B cell (primary cell): ENCODE data around the gene ZNF469. TPM values are rescaled to one million over a fixed set of nuclear protein-coding genes. Genes with fewer than 3 reads are reported as not detected.

Experiments used
- ATAC-seq: fragments of 200-7000 bp; cut with Tn5 transposase; one replicate; pipeline ENCODE4 v1.10.0; 2021; ENCODE audit warnings: low read depth, mild to moderate bottlenecking, moderate number of reproducible peaks, moderate library complexity
- CTCF ChIA-PET: fragments of 350-600 bp; sonication (Branson Sonifier 250); formaldehyde crosslinking; loops from one replicate; lab custom pipeline; 2021; ENCODE audit warnings: antibody characterized with exemption, inconsistent platforms; lab: Charles Lee
- POLR2A ChIA-PET: fragments of 350-600 bp; sonication (Branson Sonifier 250); formaldehyde crosslinking; loops from one replicate; lab custom pipeline; 2021; ENCODE audit warnings: antibody characterized with exemption; lab: Charles Lee
- DNase-seq: peaks from one replicate; pipeline ENCODE4 v3.0.0; 2013
- H2AFZ ChIP-seq: 2 replicates; pipeline ENCODE4 v1.6.1; 2012; ENCODE audit warnings: mild to moderate bottlenecking, low read depth, low read length; ENCODE audit not compliant: insufficient read depth, poor library complexity, severe bottlenecking
- H3K27ac ChIP-seq, 2 donors: 1 replicate in 1 of 2; 2 replicates in 1 of 2; pipeline ENCODE4 v1.5.1; 2012 to 2013; ENCODE audit warnings: low read length in 2 of 2, mild to moderate bottlenecking in 2 of 2, moderate library complexity in 1 of 2
- H3K27me3 ChIP-seq, 4 experiments: fragments of 200-600 bp in 1 of 4; sonication (generic) in 1 of 4; replicated peaks in 1 of 4; 1 replicate in 2 of 4; 2 replicates in 2 of 4; pipeline versions ENCODE4 v1.6.1 to v1.7.0; 2013 to 2016; ENCODE audit warnings: low read length in 3 of 4, mild to moderate bottlenecking in 2 of 4, mixed read lengths in 1 of 4, moderate library complexity in 1 of 4; ENCODE audit not compliant: insufficient read depth in 4 of 4, control insufficient read depth in 3 of 4; ENCODE audit errors: control extremely low read depth in 1 of 4
- H3K36me3 ChIP-seq, 2 experiments: replicated peaks in 1 of 2; 1 replicate in 1 of 2; 2 replicates in 1 of 2; pipeline versions ENCODE4 v1.6.1 to v1.7.1; 2013; ENCODE audit warnings: low read length in 1 of 2; ENCODE audit not compliant: insufficient read depth in 2 of 2, control insufficient read depth in 1 of 2; ENCODE audit errors: control extremely low read depth in 1 of 2, extremely low read depth in 1 of 2
- H3K4me1 ChIP-seq, 2 donors: fragments of 200-600 bp in 1 of 2; sonication (generic) in 1 of 2; 1 replicate in 1 of 2; 2 replicates in 1 of 2; pipeline versions ENCODE4 v1.5.1 to v1.6.1; 2013 to 2017; ENCODE audit warnings: low read length in 2 of 2; ENCODE audit not compliant: control insufficient read depth in 2 of 2, insufficient read depth in 2 of 2
- H3K4me2 ChIP-seq: replicated peaks from 2 replicates; pipeline ENCODE3; 2012; ENCODE audit warnings: mild to moderate bottlenecking, low read depth, low read length; ENCODE audit not compliant: poor library complexity, severe bottlenecking
- H3K4me3 ChIP-seq, 5 experiments: fragments of 200-600 bp in 1 of 5; sonication (generic) in 1 of 5; 1 replicate in 3 of 5; 2 replicates in 2 of 5; pipeline versions ENCODE4 v1.5.1 to v1.7.0; 2011 to 2016; ENCODE audit warnings: low read length in 4 of 5, mild to moderate bottlenecking in 4 of 5, low read depth in 2 of 5, control low read depth in 1 of 5, moderate library complexity in 1 of 5; ENCODE audit not compliant: insufficient read depth in 1 of 5; ENCODE audit errors: control extremely low read depth in 1 of 5, extremely low read depth in 1 of 5
- H3K79me2 ChIP-seq: fragments of 200-600 bp; sonication (generic); one replicate; pipeline ENCODE4 v1.6.0; 2016; ENCODE audit warnings: low read length; ENCODE audit not compliant: control insufficient read depth, insufficient read depth
- H3K9ac ChIP-seq: fragments of 200-600 bp; sonication (generic); 2 replicates; pipeline ENCODE4 v1.6.1; 2017; ENCODE audit warnings: mild to moderate bottlenecking, low read length, moderate library complexity
- H3K9me3 ChIP-seq, 3 donors: one replicate each; pipeline versions ENCODE4 v1.6.1 to v1.7.1; 2013; ENCODE audit warnings: low read length in 2 of 3; ENCODE audit not compliant: control insufficient read depth in 2 of 3, insufficient read depth in 1 of 3; ENCODE audit errors: control extremely low read depth in 1 of 3
- H4K20me1 ChIP-seq: 2 replicates; pipeline ENCODE4 v1.6.0; 2012; ENCODE audit warnings: mild to moderate bottlenecking, low read length; ENCODE audit not compliant: insufficient read depth, control insufficient read depth, poor library complexity, severe bottlenecking
- H3K27ac Mint-ChIP-seq: one replicate; pipeline ENCODE4 v1.8.0; 2021; ENCODE audit warnings: mixed read lengths
- H3K27me3 Mint-ChIP-seq: one replicate; pipeline ENCODE4 v1.8.0; 2021; ENCODE audit warnings: mixed read lengths
- H3K4me1 Mint-ChIP-seq: one replicate; pipeline ENCODE4 v1.8.0; 2021; ENCODE audit warnings: mixed read lengths
- H3K4me3 Mint-ChIP-seq: one replicate; pipeline ENCODE4 v1.8.0; 2021; ENCODE audit warnings: mixed read lengths
- H3K9me3 Mint-ChIP-seq: one replicate; pipeline ENCODE4 v1.8.0; 2022; ENCODE audit warnings: mixed read lengths; ENCODE audit not compliant: insufficient read depth
- EZH2 ChIP-seq: IDR thresholded peaks from 2 replicates; pipeline ENCODE4 v1.6.1; 2012; ENCODE audit warnings: borderline replicate concordance, low read depth, mild to moderate bottlenecking, moderate library complexity, low read length; ENCODE audit not compliant: insufficient read depth, poor library complexity, severe bottlenecking
- WGBS: methylation state at CpG from one replicate; pipeline ENCODE4 v1.1.5; 2013; ENCODE audit warnings: missing lambda C conversion rate; ENCODE audit not compliant: insufficient coverage; 5-methylcytosine and 5-hydroxymethylcytosine counted together
- intact Hi-C: fragments of 100-400 bp; cut with micrococcal nuclease; formaldehyde crosslinking; loops from one replicate; pipeline ENCODE4 v1.10.0; 2022
- polyA plus RNA-seq: library from polyadenylated mRNA; depleted of rRNA; stranded (reverse); fragments of >200 nt; gene quantifications from 2 replicates; pipeline ENCODE4 v1.2.3, GENCODE V29; 2012
- total RNA-seq, 2 donors: library from RNA; stranded (reverse); fragments of 120-200 nt in 1 of 2; gene quantifications; 1 replicate in 1 of 2; 2 replicates in 1 of 2; pipeline versions ENCODE4 v1.2.3 to v1.2.4, GENCODE V29; 2013 to 2022
- TF ChIP-seq, protein P1 (sequence below): fragments of 200-600 bp; IDR thresholded peaks from one replicate; pipeline ENCODE4 v1.8.0; 2022; ENCODE audit warnings: antibody characterized with exemption, mild to moderate bottlenecking

Gene ZNF469
- total and polyA plus RNA-seq, 2 donors (not counting 1 experiment from before 2014, with no cell fraction given), result 0.25 to 5.9 TPM

DNA sequence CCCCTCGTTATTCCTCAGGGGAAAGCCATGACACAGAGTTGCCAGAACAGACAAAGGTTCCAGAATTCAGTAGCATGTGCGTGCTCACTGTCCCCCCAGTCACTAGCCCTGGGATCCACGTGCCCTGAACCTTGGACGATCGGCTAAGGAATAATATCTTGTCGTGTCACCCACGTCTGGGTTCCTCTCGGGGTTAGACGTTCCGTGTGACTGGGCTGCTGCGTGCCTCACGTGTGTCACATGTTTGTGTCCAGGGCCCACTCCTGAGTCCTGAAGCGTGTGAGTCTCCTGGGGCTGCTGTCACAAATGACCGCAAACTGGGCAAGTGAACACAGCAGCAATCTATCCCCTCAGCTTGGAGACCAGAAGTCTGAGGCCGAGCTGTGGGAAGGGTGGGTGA, 12.4 kb upstream of the ZNF469 start:
- H3K27ac Mint-ChIP-seq, result no peak overlapping the region

DNA sequence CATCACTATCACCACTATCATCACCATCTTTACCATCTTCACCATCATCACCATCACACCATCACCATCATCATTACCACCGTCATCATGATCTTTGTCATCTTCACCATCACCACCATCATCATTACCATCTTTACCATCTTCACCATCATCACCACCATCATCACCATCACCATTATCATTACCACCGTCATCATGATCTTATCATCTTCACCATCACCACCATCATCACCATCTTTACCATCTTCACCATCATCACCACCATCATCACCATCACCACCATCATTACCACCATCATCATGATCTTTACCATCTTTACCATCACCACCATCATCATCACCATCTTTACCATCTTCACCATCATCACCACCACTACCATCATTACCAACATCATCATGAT, 10.2 kb upstream of the ZNF469 start:
- Histone ChIP-seq H3K36me3 (no peaks in the 10 kb centered on the region), H2AFZ (no peak overlapping the region), H3K27me3 (no peaks in the 10 kb centered on the region), H3K9ac (no peak overlapping the region), H3K4me1 (no peaks in the 10 kb centered on the region), H3K4me2 (no peak overlapping the region), H3K9me3 (peaks cover 0 to 17% (median 0%) of the 10 kb centered on the region in 3 donors), H3K4me3 (no peak overlapping the region), H3K79me2 (no peaks in the 10 kb centered on the region), H4K20me1 (no peaks in the 10 kb centered on the region), H3K27ac (no peak overlapping the region)
- Mint-ChIP-seq H3K4me3 (no peak overlapping the region), H3K27me3 (peaks cover 7% of the 10 kb centered on the region), H3K4me1 (no peaks in the 10 kb centered on the region), H3K27ac (no peak overlapping the region), H3K9me3 (no peaks in the 10 kb centered on the region)
- TF ChIP-seq, protein P1, sequence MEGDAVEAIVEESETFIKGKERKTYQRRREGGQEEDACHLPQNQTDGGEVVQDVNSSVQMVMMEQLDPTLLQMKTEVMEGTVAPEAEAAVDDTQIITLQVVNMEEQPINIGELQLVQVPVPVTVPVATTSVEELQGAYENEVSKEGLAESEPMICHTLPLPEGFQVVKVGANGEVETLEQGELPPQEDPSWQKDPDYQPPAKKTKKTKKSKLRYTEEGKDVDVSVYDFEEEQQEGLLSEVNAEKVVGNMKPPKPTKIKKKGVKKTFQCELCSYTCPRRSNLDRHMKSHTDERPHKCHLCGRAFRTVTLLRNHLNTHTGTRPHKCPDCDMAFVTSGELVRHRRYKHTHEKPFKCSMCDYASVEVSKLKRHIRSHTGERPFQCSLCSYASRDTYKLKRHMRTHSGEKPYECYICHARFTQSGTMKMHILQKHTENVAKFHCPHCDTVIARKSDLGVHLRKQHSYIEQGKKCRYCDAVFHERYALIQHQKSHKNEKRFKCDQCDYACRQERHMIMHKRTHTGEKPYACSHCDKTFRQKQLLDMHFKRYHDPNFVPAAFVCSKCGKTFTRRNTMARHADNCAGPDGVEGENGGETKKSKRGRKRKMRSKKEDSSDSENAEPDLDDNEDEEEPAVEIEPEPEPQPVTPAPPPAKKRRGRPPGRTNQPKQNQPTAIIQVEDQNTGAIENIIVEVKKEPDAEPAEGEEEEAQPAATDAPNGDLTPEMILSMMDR, result no peak
- no peak for TF ChIP-seq EZH2
- ChIA-PET CTCF (no interaction called here), POLR2A (no interaction called here)
- intact Hi-C loops, result no loop called here
- DNase-seq (no peak), ATAC-seq (no peak)
- 100% methylated on average over 2 of the region's 2 CpGs for WGBS

More for the DNA sequence above, 12.4 kb upstream of the ZNF469 start:
- no peak for DNase-seq
- no peak for TF ChIP-seq EZH2
- TF ChIP-seq, protein P1, result no peak
- Histone ChIP-seq H3K27me3 (peaks cover 0 to 1% (median 0%) of the 10 kb centered on the region in 4 experiments), H3K4me2 (no peak overlapping the region), H3K4me1 (no peaks in the 10 kb centered on the region), H3K9ac (no peak overlapping the region), H3K9me3 (peaks cover 0 to 23% (median 0%) of the 10 kb centered on the region in 3 donors), H3K79me2 (no peaks in the 10 kb centered on the region), H4K20me1 (no peaks in the 10 kb centered on the region), H2AFZ (no peak overlapping the region), H3K4me3 (no peak overlapping the region), H3K36me3 (no peaks in the 10 kb centered on the region), H3K27ac (no peak overlapping the region)
- no peaks in the 10 kb centered on the region for H3K9me3 Mint-ChIP-seq
- 95% methylated on average over 15 of the region's 15 CpGs for WGBS
- H3K4me1 Mint-ChIP-seq, result no peaks in the 10 kb centered on the region
- H3K4me3 Mint-ChIP-seq, result no peak overlapping the region
- no peak for ATAC-seq
- intact Hi-C loops, result no loop called here
- peaks cover 7% of the 10 kb centered on the region for H3K27me3 Mint-ChIP-seq
- ChIA-PET CTCF (no interaction called here), POLR2A (no interaction called here)
